DND-41 (cell line): ENCODE measurements around the gene PAK1.

Experiments
- ATAC-seq: fragments of 200-7000 bp; cut with Tn5 transposase; 3 replicates; pipeline ENCODE4 v1.9.1; 2021; ENCODE audit warnings: low read depth; ENCODE audit not compliant: insufficient read depth
- DNase-seq: peaks from one replicate; pipeline ENCODE4 v3.0.0-alpha.2; 2020
- H2AFZ ChIP-seq: 2 replicates; pipeline ENCODE4 v1.6.0; 2012; ENCODE audit warnings: low read depth, low read length
- H3K27ac ChIP-seq: 2 replicates; pipeline ENCODE4 v1.5.1; 2012; ENCODE audit warnings: low read length, inconsistent platforms
- H3K27me3 ChIP-seq: fragments of 200-600 bp; sonication (generic); 2 replicates; pipeline ENCODE4 v1.6.0; 2012; ENCODE audit warnings: low read length, mild to moderate bottlenecking, inconsistent platforms; ENCODE audit not compliant: insufficient read depth, poor library complexity
- H3K36me3 ChIP-seq: 2 replicates; pipeline ENCODE4 v1.5.1; 2012; ENCODE audit warnings: low read length, inconsistent platforms; ENCODE audit not compliant: insufficient read depth
- H3K4me1 ChIP-seq: 2 replicates; pipeline ENCODE4 v1.5.1; 2012; ENCODE audit warnings: mild to moderate bottlenecking, low read length; ENCODE audit not compliant: insufficient read depth
- H3K4me2 ChIP-seq: 2 replicates; pipeline ENCODE4 v1.6.0; 2012; ENCODE audit warnings: mild to moderate bottlenecking, moderate library complexity, low read length, inconsistent platforms; ENCODE audit not compliant: insufficient read depth
- H3K4me3 ChIP-seq, 2 experiments: fragments of 200-600 bp in 1 of 2; shearing (Covaris generic) in 1 of 2; 2 replicates each; pipeline ENCODE4 v1.5.1; 2012 to 2016; ENCODE audit warnings: inconsistent platforms in 2 of 2, low read length in 2 of 2, mild to moderate bottlenecking in 2 of 2, low read depth in 1 of 2, moderate library complexity in 1 of 2
- H3K79me2 ChIP-seq: 2 replicates; pipeline ENCODE4 v1.6.0; 2012; ENCODE audit warnings: low read length, inconsistent platforms; ENCODE audit not compliant: insufficient read depth
- H3K9ac ChIP-seq: 2 replicates; pipeline ENCODE4 v1.6.0; 2012; ENCODE audit warnings: low read depth, mild to moderate bottlenecking, inconsistent platforms, low read length, moderate library complexity
- H3K9me3 ChIP-seq: 2 replicates; pipeline ENCODE4 v1.5.1; 2012; ENCODE audit warnings: low read length, moderate library complexity, mild to moderate bottlenecking, inconsistent platforms; ENCODE audit not compliant: insufficient read depth, severe bottlenecking
- H4K20me1 ChIP-seq: 2 replicates; pipeline ENCODE4 v1.6.0; 2012; ENCODE audit warnings: low read length; ENCODE audit not compliant: insufficient read depth
- EZH2 ChIP-seq: IDR thresholded peaks from 3 replicates; pipeline ENCODE4 v1.6.1; 2012; ENCODE audit warnings: borderline replicate concordance, low read depth, mild to moderate bottlenecking, moderate library complexity, low read length, inconsistent platforms; ENCODE audit not compliant: severe bottlenecking
- TF ChIP-seq, protein P1 (sequence below): IDR thresholded peaks from 2 replicates; pipeline ENCODE4 v1.5.1; 2012; ENCODE audit warnings: borderline replicate concordance, low read length, moderate library complexity, mild to moderate bottlenecking; ENCODE audit not compliant: poor library complexity, severe bottlenecking; ENCODE audit errors: extremely low read depth

Gene PAK1

DNA sequence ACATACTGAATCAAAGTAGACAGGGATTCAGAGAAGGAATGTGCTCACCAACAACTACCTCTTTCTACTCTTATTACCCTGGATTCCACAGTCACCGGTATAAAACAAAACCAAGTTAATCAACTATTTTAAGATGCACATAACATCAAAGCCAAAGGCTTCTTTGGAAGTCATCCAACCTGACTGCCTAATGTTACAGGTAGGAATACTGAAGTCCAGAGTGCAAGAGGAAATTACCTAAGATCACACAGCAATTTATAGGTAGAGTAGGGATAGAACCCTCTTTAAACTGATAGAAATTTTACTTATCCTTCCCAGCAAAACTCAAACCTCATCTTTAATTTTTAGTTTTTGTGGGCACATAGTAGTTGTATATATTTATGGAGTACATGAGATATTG is 76.3 kb downstream of the PAK1 start:
- H2AFZ ChIP-seq = no peak overlapping the region
- H4K20me1 ChIP-seq = peaks cover 3% of the 10 kb centered on the region; the same call in 1 of the 2 replicates
- H3K27ac ChIP-seq = no peak overlapping the region
- TF ChIP-seq, protein P1, sequence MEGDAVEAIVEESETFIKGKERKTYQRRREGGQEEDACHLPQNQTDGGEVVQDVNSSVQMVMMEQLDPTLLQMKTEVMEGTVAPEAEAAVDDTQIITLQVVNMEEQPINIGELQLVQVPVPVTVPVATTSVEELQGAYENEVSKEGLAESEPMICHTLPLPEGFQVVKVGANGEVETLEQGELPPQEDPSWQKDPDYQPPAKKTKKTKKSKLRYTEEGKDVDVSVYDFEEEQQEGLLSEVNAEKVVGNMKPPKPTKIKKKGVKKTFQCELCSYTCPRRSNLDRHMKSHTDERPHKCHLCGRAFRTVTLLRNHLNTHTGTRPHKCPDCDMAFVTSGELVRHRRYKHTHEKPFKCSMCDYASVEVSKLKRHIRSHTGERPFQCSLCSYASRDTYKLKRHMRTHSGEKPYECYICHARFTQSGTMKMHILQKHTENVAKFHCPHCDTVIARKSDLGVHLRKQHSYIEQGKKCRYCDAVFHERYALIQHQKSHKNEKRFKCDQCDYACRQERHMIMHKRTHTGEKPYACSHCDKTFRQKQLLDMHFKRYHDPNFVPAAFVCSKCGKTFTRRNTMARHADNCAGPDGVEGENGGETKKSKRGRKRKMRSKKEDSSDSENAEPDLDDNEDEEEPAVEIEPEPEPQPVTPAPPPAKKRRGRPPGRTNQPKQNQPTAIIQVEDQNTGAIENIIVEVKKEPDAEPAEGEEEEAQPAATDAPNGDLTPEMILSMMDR = no peak
- no peak for TF ChIP-seq EZH2
- peaks cover 10% of the 10 kb centered on the region for H3K79me2 ChIP-seq
- H3K9ac ChIP-seq = no peak overlapping the region
- no peaks in the 10 kb centered on the region for H3K27me3 ChIP-seq
- no peaks in the 10 kb centered on the region for H3K36me3 ChIP-seq
- H3K4me3 ChIP-seq = no peak overlapping the region
- DNase-seq = no peak
- H3K9me3 ChIP-seq = no peaks in the 10 kb centered on the region
- no peaks in the 10 kb centered on the region for H3K4me1 ChIP-seq
- no peak overlapping the region for H3K4me2 ChIP-seq
- ATAC-seq = no peak

DNA sequence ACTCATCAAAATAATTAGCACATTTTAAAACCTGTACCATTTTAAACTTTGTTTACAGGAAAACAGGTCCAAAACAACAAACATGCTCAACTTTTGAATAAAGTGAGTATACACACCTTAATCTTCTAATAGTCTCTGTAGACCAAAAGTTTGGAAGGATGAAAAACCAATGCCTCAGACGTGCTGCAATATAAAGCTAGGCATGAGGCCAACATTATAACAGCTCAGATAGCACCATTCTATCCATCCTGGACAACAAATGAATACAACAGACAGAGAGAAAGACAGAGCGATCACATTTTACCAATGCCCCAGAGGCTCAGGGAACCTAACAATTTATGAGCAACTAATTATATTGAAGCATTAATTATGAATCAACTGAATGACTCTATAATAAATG is 77.0 kb downstream of the PAK1 start:
- no peaks in the 10 kb centered on the region for H3K4me1 ChIP-seq
- H3K4me2 ChIP-seq = no peak overlapping the region
- no peak overlapping the region for H3K9ac ChIP-seq
- H3K79me2 ChIP-seq = peaks cover 10% of the 10 kb centered on the region
- H2AFZ ChIP-seq = no peak overlapping the region
- no peaks in the 10 kb centered on the region for H3K27me3 ChIP-seq
- H4K20me1 ChIP-seq = peaks cover 3% of the 10 kb centered on the region; the same call in 1 of the 2 replicates
- no peak overlapping the region for H3K4me3 ChIP-seq
- no peaks in the 10 kb centered on the region for H3K9me3 ChIP-seq
- DNase-seq (no peak), ATAC-seq (no peak)
- H3K36me3 ChIP-seq = no peaks in the 10 kb centered on the region
- TF ChIP-seq, protein P1 = no peak
- no peak for TF ChIP-seq EZH2
- H3K27ac ChIP-seq = no peak overlapping the region

DNA sequence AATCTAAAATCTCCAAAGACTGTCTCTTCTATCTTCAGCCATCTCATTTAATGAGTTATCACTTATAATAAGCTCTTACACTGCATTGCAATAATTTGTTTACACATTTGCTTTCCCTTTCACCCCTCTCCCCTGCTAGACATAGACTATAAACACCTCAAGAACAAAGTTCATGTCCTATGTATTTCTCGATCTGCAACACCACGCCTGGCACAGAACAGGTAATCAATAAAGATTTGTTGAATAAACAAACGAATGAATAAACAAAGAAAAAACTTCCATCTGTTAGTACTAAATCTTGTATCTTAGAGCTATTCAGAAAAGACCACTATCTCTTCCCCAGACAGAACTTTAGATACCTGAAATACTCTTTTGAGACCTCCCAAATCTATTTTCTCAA is 77.6 kb downstream of the PAK1 start:
- ATAC-seq = no peak
- no peak overlapping the region for H3K4me3 ChIP-seq
- H3K79me2 ChIP-seq = peaks cover 10% of the 10 kb centered on the region
- no peaks in the 10 kb centered on the region for H3K9me3 ChIP-seq
- no peaks in the 10 kb centered on the region for H3K4me1 ChIP-seq
- TF ChIP-seq, protein P1 = no peak
- no peak for TF ChIP-seq EZH2
- peaks cover 5% of the 10 kb centered on the region; the same call in 1 of the 2 replicates for H3K36me3 ChIP-seq
- H3K27me3 ChIP-seq = no peaks in the 10 kb centered on the region
- DNase-seq = no peak
- peaks cover 3% of the 10 kb centered on the region; the same call in 1 of the 2 replicates for H4K20me1 ChIP-seq
- no peak overlapping the region for H2AFZ ChIP-seq
- H3K9ac ChIP-seq = no peak overlapping the region
- no peak overlapping the region for H3K27ac ChIP-seq
- no peak overlapping the region for H3K4me2 ChIP-seq
